SKM-1 (cell line): ENCODE results near the gene SH3BGRL.
"Not testable (repeated sequence)": the region's sequence is repeated elsewhere in the genome, so short reads cannot be mapped to it uniquely, and the experiment has no call there.

Experiments used
- DNase-seq: peaks from one replicate; lab custom pipeline; 2025; ENCODE audit not compliant: unreplicated experiment; lab: John Stamatoyannopoulos, UW

Gene SH3BGRL

GRCh38 chrX:81259020-81259713, 57.3 kb downstream of the SH3BGRL start:
- DNase-seq = no peak

GRCh38 chrX:81259714-81260395, 58.0 kb downstream of the SH3BGRL start:
- DNase-seq = no peak

GRCh38 chrX:81261576-81261975, 59.7 kb downstream of the SH3BGRL start:
- DNase-seq = no peak

GRCh38 chrX:81263059-81263458, 61.2 kb downstream of the SH3BGRL start:
- no peak for DNase-seq

- no peak for DNase-seq
Observed at GRCh38 chrX:81278616-81279015, 76.7 kb downstream of the SH3BGRL start.

GRCh38 chrX:81280148-81280547, 78.2 kb downstream of the SH3BGRL start:
- DNase-seq = no peak

GRCh38 chrX:81286075-81286474, 84.2 kb downstream of the SH3BGRL start:
- no peak for DNase-seq

GRCh38 chrX:81286608-81287007, 84.7 kb downstream of the SH3BGRL start:
- DNase-seq = no peak

GRCh38 chrX:81291996-81292395, 90.1 kb downstream of the SH3BGRL start:
- no peak for DNase-seq

- no peak for DNase-seq
Observed at GRCh38 chrX:81294101-81294500, 92.2 kb downstream of the SH3BGRL start.

GRCh38 chrX:81301877-81302276, 100.0 kb downstream of the SH3BGRL start:
- DNase-seq = no peak

GRCh38 chrX:81304563-81304962, 102.7 kb downstream of the SH3BGRL start:
- DNase-seq = no peak

- DNase-seq = no peak
Observed at GRCh38 chrX:81305240-81305639, 103.3 kb downstream of the SH3BGRL start.

- DNase-seq = no peak
Observed at GRCh38 chrX:81308086-81308829, 106.4 kb downstream of the SH3BGRL start.

- DNase-seq = no peak
Observed at GRCh38 chrX:81316163-81316562, 114.3 kb downstream of the SH3BGRL start.

- not testable (repeated sequence) for DNase-seq
Observed at GRCh38 chrX:81331653-81332052, 129.8 kb downstream of the SH3BGRL start.

GRCh38 chrX:81336455-81337152, 134.7 kb downstream of the SH3BGRL start:
- no peak for DNase-seq

- no peak for DNase-seq
Observed at GRCh38 chrX:81337805-81338204, 135.9 kb downstream of the SH3BGRL start.

GRCh38 chrX:81338924-81339323, 137.0 kb downstream of the SH3BGRL start:
- DNase-seq = no peak

- not testable (repeated sequence) for DNase-seq
Observed at GRCh38 chrX:81345296-81345695, 143.4 kb downstream of the SH3BGRL start.
